H9 (cell line): ENCODE results near the gene PAPOLA. TPM values are rescaled to one million over a fixed set of nuclear protein-coding genes. Genes with fewer than 3 reads are reported as not detected.
A peak's percentile ranks its signal among the peaks of the same experiment; 100 is the strongest.

Source experiments
- DNase-seq: peaks from one replicate; pipeline ENCODE4 v3.0.0-alpha.2; 2017
- H2AFZ ChIP-seq: one replicate; pipeline ENCODE4 v1.6.1; 2013; ENCODE audit warnings: mild to moderate bottlenecking, low read length, control low read depth, moderate library complexity
- H2AK5ac ChIP-seq: 2 replicates; pipeline ENCODE4 v1.6.1; 2013; ENCODE audit warnings: low read length, control low read depth, mixed read lengths; ENCODE audit not compliant: insufficient read length
- H2BK120ac ChIP-seq: one replicate; pipeline ENCODE4 v1.6.1; 2013; ENCODE audit warnings: low read depth, mild to moderate bottlenecking, low read length, control low read depth, inconsistent platforms; ENCODE audit not compliant: poor library complexity, severe bottlenecking
- H2BK12ac ChIP-seq: 2 replicates; pipeline ENCODE4 v1.6.1; 2013; ENCODE audit warnings: low read length, control low read depth, mixed read lengths, low read depth; ENCODE audit not compliant: insufficient read length
- H2BK15ac ChIP-seq: 2 replicates; pipeline ENCODE4 v1.6.1; 2013; ENCODE audit warnings: low read depth, low read length, control low read depth
- H2BK20ac ChIP-seq: one replicate; pipeline ENCODE4 v1.6.1; 2013; ENCODE audit warnings: low read depth, mild to moderate bottlenecking, low read length, control low read depth, inconsistent platforms; ENCODE audit not compliant: poor library complexity, severe bottlenecking
- H2BK5ac ChIP-seq: 2 replicates; pipeline ENCODE4 v1.6.1; 2013; ENCODE audit warnings: low read length, control low read depth, mixed read lengths; ENCODE audit not compliant: insufficient read length
- H3K14ac ChIP-seq: 2 replicates; pipeline ENCODE4 v1.6.1; 2013; ENCODE audit warnings: low read length, control low read depth; ENCODE audit not compliant: insufficient read depth
- H3K18ac ChIP-seq: 2 replicates; pipeline ENCODE4 v1.6.1; 2013; ENCODE audit warnings: low read depth, mild to moderate bottlenecking, mixed read lengths, low read length, control low read depth; ENCODE audit not compliant: insufficient read length
- H3K23ac ChIP-seq: 2 replicates; pipeline ENCODE4 v1.6.1; 2013; ENCODE audit warnings: low read length, control low read depth, mixed read lengths, low read depth; ENCODE audit not compliant: insufficient read length
- H3K23me2 ChIP-seq: 2 replicates; pipeline ENCODE4 v1.6.1; 2013; ENCODE audit warnings: low read depth, mild to moderate bottlenecking, mixed read lengths, low read length, control low read depth; ENCODE audit not compliant: insufficient read length, poor library complexity, severe bottlenecking
- H3K27ac ChIP-seq: 2 replicates; pipeline ENCODE4 v1.5.1; 2013; ENCODE audit warnings: low read length, control low read depth, mixed read lengths, low read depth; ENCODE audit not compliant: insufficient read length
- H3K27me3 ChIP-seq: 2 replicates; pipeline ENCODE4 v1.6.1; 2013; ENCODE audit warnings: low read length, control low read depth, inconsistent platforms; ENCODE audit not compliant: insufficient read depth
- H3K4ac ChIP-seq: 2 replicates; pipeline ENCODE4 v1.6.1; 2013; ENCODE audit warnings: low read depth, mild to moderate bottlenecking, control low read depth, inconsistent platforms, low read length, moderate library complexity
- H3K4me1 ChIP-seq: 2 replicates; pipeline ENCODE4 v1.6.1; 2013; ENCODE audit warnings: low read length, control low read depth, inconsistent platforms; ENCODE audit not compliant: insufficient read depth
- H3K4me2 ChIP-seq: 2 replicates; pipeline ENCODE4 v1.6.1; 2013; ENCODE audit warnings: low read length, control low read depth, mixed read lengths; ENCODE audit not compliant: insufficient read length, insufficient read depth
- H3K56ac ChIP-seq: 2 replicates; pipeline ENCODE4 v1.6.1; 2013; ENCODE audit warnings: low read depth, mild to moderate bottlenecking, mixed read lengths, low read length, control low read depth; ENCODE audit not compliant: insufficient read length
- H3K79me1 ChIP-seq: 2 replicates; pipeline ENCODE4 v1.6.1; 2013; ENCODE audit warnings: low read depth, mild to moderate bottlenecking, moderate library complexity, low read length, control low read depth, inconsistent platforms; ENCODE audit not compliant: insufficient read depth, poor library complexity, severe bottlenecking
- H3K79me2 ChIP-seq: 2 replicates; pipeline ENCODE4 v1.6.1; 2013; ENCODE audit warnings: low read length, control low read depth, inconsistent platforms; ENCODE audit not compliant: insufficient read depth
- H3K9ac ChIP-seq: 2 replicates; pipeline ENCODE4 v1.6.1; 2013; ENCODE audit warnings: low read length, control low read depth, mixed read lengths; ENCODE audit not compliant: insufficient read length; ENCODE audit errors: extremely low read depth
- H3K9me3 ChIP-seq: one replicate; pipeline ENCODE4 v1.6.1; 2013; ENCODE audit warnings: low read depth, low read length, inconsistent platforms; ENCODE audit not compliant: control insufficient read depth
- H3T11ph ChIP-seq: one replicate; pipeline ENCODE4 v1.6.1; 2013; ENCODE audit warnings: mild to moderate bottlenecking, low read length, control low read depth, inconsistent platforms
- H4K20me1 ChIP-seq: one replicate; pipeline ENCODE4 v1.6.1; 2013; ENCODE audit not compliant: control insufficient read depth, insufficient read length, insufficient read depth
- H4K5ac ChIP-seq: 2 replicates; pipeline ENCODE4 v1.6.1; 2013; ENCODE audit warnings: low read depth, mild to moderate bottlenecking, mixed read lengths, low read length, control low read depth; ENCODE audit not compliant: insufficient read length
- H4K8ac ChIP-seq: replicated peaks from 2 replicates; pipeline ENCODE4 v1.6.1; 2013; ENCODE audit warnings: low read length, control low read depth, mixed read lengths, low read depth; ENCODE audit not compliant: insufficient read length
- H4K91ac ChIP-seq: 2 replicates; pipeline ENCODE4 v1.6.1; 2013; ENCODE audit warnings: low read depth, mild to moderate bottlenecking, moderate library complexity, mixed read lengths, low read length, control low read depth; ENCODE audit not compliant: insufficient read length
- H3K27ac Mint-ChIP-seq, 3 experiments: 2 replicates in 2 of 3; 3 replicates in 1 of 3; pipeline ENCODE4 v1.8.0; 2020 to 2021; ENCODE audit warnings: mixed read lengths in 3 of 3, mild to moderate bottlenecking in 1 of 3, moderate library complexity in 1 of 3
- H3K27me3 Mint-ChIP-seq: 2 replicates; pipeline ENCODE4 v1.8.0; 2021; ENCODE audit warnings: low read depth, mild to moderate bottlenecking, moderate library complexity, mixed read lengths
- H3K36me3 Mint-ChIP-seq, 3 experiments: 2 replicates in 2 of 3; 3 replicates in 1 of 3; pipeline ENCODE4 v1.8.0; 2020 to 2021; ENCODE audit warnings: low read depth in 3 of 3, mixed read lengths in 3 of 3; ENCODE audit not compliant: insufficient read depth in 1 of 3
- H3K4me1 Mint-ChIP-seq, 2 experiments: 2 replicates each; pipeline ENCODE4 v1.8.0; 2020; ENCODE audit warnings: mixed read lengths in 2 of 2
- H3K4me3 Mint-ChIP-seq, 2 experiments: 2 replicates in 1 of 2; 3 replicates in 1 of 2; pipeline ENCODE4 v1.8.0; 2020 to 2021; ENCODE audit warnings: mild to moderate bottlenecking in 2 of 2, mixed read lengths in 2 of 2, moderate library complexity in 1 of 2
- H3K9me3 Mint-ChIP-seq, 2 experiments: 2 replicates in 1 of 2; 3 replicates in 1 of 2; pipeline ENCODE4 v1.8.0; 2020; ENCODE audit warnings: mild to moderate bottlenecking in 2 of 2, mixed read lengths in 2 of 2, moderate library complexity in 1 of 2
- CTCF ChIP-seq: fragments of 200-600 bp; sonication (generic); conservative IDR thresholded peaks from 3 replicates; pipeline ENCODE4 v1.8.0; 2021; ENCODE audit warnings: antibody characterized with exemption, mild to moderate bottlenecking
- WGBS: extraction: QIAGEN DNeasy Blood & Tissue Kit; methylation state at CpG from one replicate; pipeline ENCODE4 v1.1.7; 2013; ENCODE audit warnings: missing lambda C conversion rate, low lambda C conversion rate, mixed read lengths; ENCODE audit not compliant: insufficient read length; ENCODE audit errors: extremely low coverage; 5-methylcytosine and 5-hydroxymethylcytosine counted together
- total RNA-seq: library from RNA; stranded (reverse); gene quantifications from 2 replicates; pipeline ENCODE4 v1.2.1, GENCODE V29; 2021

Gene PAPOLA
- total RNA-seq, 1 experiment from 2014 or later, result 188 TPM

GRCh38 chr14:96512602-96513397 is 10.6 kb downstream of the PAPOLA start:
- Mint-ChIP-seq H3K9me3 (no peaks in the 10 kb centered on the region), H3K27ac (peak overlapping the region; percentile 24 to 91 (median 35); a peak in 4 of 7 replicates), H3K4me3 (peak overlapping the region; percentile 18 to 41; a peak in 3 of 5 replicates), H3K27me3 (no peaks in the 10 kb centered on the region), H3K4me1 (peaks cover 74 to 79% of the 10 kb centered on the region in 2 experiments), H3K36me3 (no peaks in the 10 kb centered on the region)
- Histone ChIP-seq H2BK5ac (no peak overlapping the region), H3T11ph (no peak overlapping the region), H2AFZ (no peak overlapping the region), H3K27me3 (no peaks in the 10 kb centered on the region), H3K4ac (no peak overlapping the region), H2BK120ac (no peak overlapping the region), H3K79me1 (peaks cover 3% of the 10 kb centered on the region), H3K4me1 (peaks cover 2% of the 10 kb centered on the region; the same call in 1 of the 2 replicates), H3K27ac (no peak overlapping the region), H3K23me2 (no peaks in the 10 kb centered on the region), H3K79me2 (peaks cover 66% of the 10 kb centered on the region; the same call in 1 of the 2 replicates), H3K56ac (no peak overlapping the region), H4K8ac (no peak overlapping the region), H3K18ac (no peak overlapping the region), H3K23ac (no peak overlapping the region), H3K9ac (no peak overlapping the region), H4K91ac (no peak overlapping the region), H2BK15ac (no peak overlapping the region), H4K5ac (no peak overlapping the region), H2AK5ac (no peak overlapping the region), H2BK20ac (no peak overlapping the region), H2BK12ac (no peak overlapping the region), H3K4me2 (peak overlapping the region; percentile 51), H4K20me1 (no peaks in the 10 kb centered on the region), H3K9me3 (no peaks in the 10 kb centered on the region), H3K14ac (no peak overlapping the region)
- DNase-seq, result no peak
- WGBS, result no CpG with 5 or more reads among the region's 5 CpGs
- TF ChIP-seq CTCF, result no peak
